Measurements from ENCODE around the gene SLC10A2.

SLC10A2 gene

GRCh38 chr13:103031332-103031873 lies 34.8 kb downstream of the SLC10A2 start:
- Histone ChIP-seq H3K4me3 (ENCODE audit: low read length) (no peak overlapping the region), H3K9me3 (ENCODE audit: insufficient read depth, low read length) (peaks cover 3% of the 10 kb centered on the region; the same call in 1 of the 2 replicates), H3K9ac (ENCODE audit: low read length) (no peak overlapping the region), H3K4me1 (ENCODE audit: low read length) (peaks cover 37% of the 10 kb centered on the region), H2AFZ (ENCODE audit: low read depth, low read length) (no peak overlapping the region), H3K36me3 (replicated peaks; ENCODE audit: low read depth, low read length) (no peaks in the 10 kb centered on the region), H4K20me1 (ENCODE audit: insufficient read depth, low read length) (no peaks in the 10 kb centered on the region), H3K79me2 (ENCODE audit: low read length) (no peaks in the 10 kb centered on the region), H3K27me3 (ENCODE audit: low read depth, low read length) (no peaks in the 10 kb centered on the region), H3K4me2 (ENCODE audit: low read length) (peak overlapping the region; percentile 27; the same call in 1 of the 2 replicates), H3K27ac (ENCODE audit: low read length) (peak overlapping the region; percentile 79)
- TF ChIP-seq EZH2phosphoT487 (IDR thresholded peaks at IDR 0.05; ENCODE audit: low read depth) (no peak), CTCF (IDR thresholded peaks at IDR 0.05; ENCODE audit: low read depth, low read length) (no peak)

GRCh38 chr13:103030776-103031175 lies 35.4 kb downstream of the SLC10A2 start:
- TF ChIP-seq EZH2phosphoT487 (IDR thresholded peaks at IDR 0.05; ENCODE audit: low read depth) (no peak), CTCF (IDR thresholded peaks at IDR 0.05; ENCODE audit: low read depth, low read length) (no peak)
- Histone ChIP-seq H2AFZ (ENCODE audit: low read depth, low read length) (no peak overlapping the region), H3K4me3 (ENCODE audit: low read length) (no peak overlapping the region), H3K4me2 (ENCODE audit: low read length) (peak overlapping the region; percentile 27), H3K9ac (ENCODE audit: low read length) (no peak overlapping the region), H3K79me2 (ENCODE audit: low read length) (no peaks in the 10 kb centered on the region), H4K20me1 (ENCODE audit: insufficient read depth, low read length) (no peaks in the 10 kb centered on the region), H3K4me1 (ENCODE audit: low read length) (peaks cover 37% of the 10 kb centered on the region), H3K36me3 (replicated peaks; ENCODE audit: low read depth, low read length) (no peaks in the 10 kb centered on the region), H3K27ac (ENCODE audit: low read length) (peak overlapping the region; percentile 79), H3K9me3 (ENCODE audit: insufficient read depth, low read length) (peaks cover 3% of the 10 kb centered on the region; the same call in 1 of the 2 replicates), H3K27me3 (ENCODE audit: low read depth, low read length) (no peaks in the 10 kb centered on the region)

DNA sequence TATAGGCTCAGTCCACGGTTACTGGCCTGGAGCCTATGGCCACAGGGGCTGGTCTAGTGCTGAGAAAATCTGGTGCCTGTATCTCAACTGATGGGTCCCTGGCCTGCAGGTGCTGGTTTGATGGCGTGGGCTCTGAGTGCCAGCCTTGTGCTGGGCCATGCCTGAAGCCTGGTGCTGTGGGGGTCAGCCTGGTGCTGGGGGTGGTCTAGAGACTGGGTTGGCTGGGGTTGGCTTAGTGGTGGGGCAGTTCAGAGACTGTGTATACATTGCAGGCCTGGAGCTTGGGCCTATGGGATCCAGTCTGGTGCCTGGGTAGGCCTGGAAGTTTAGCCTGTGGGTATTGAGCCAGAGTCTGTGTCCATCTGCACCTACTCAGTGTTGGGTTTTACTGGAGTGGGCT lies 36.4 kb downstream of the SLC10A2 start:
- H3K79me2 ChIP-seq (ENCODE audit: low read length), result no peaks in the 10 kb centered on the region
- no peaks in the 10 kb centered on the region for H3K36me3 ChIP-seq (replicated peaks; ENCODE audit: low read depth, low read length)
- no peaks in the 10 kb centered on the region for H3K27me3 ChIP-seq (ENCODE audit: low read depth, low read length)
- peaks cover 3% of the 10 kb centered on the region; the same call in 1 of the 2 replicates for H3K9me3 ChIP-seq (ENCODE audit: insufficient read depth, low read length)
- no peak overlapping the region for H3K4me2 ChIP-seq (ENCODE audit: low read length)
- TF ChIP-seq EZH2phosphoT487 (IDR thresholded peaks at IDR 0.05; ENCODE audit: low read depth) (no peak), CTCF (IDR thresholded peaks at IDR 0.05; ENCODE audit: low read depth, low read length) (no peak)
- no peak overlapping the region for H3K4me3 ChIP-seq (ENCODE audit: low read length)
- H2AFZ ChIP-seq (ENCODE audit: low read depth, low read length), result no peak overlapping the region
- H3K27ac ChIP-seq (ENCODE audit: low read length), result 0 out of 2 replicates have a peak overlapping the region, but pooled peaks have one; percentile 1
- peaks cover 37% of the 10 kb centered on the region for H3K4me1 ChIP-seq (ENCODE audit: low read length)
- H3K9ac ChIP-seq (ENCODE audit: low read length), result no peak overlapping the region
- no peaks in the 10 kb centered on the region for H4K20me1 ChIP-seq (ENCODE audit: insufficient read depth, low read length)

- Histone ChIP-seq H3K4me1 (ENCODE audit: low read length) (no peaks in the 10 kb centered on the region), H3K27me3 (ENCODE audit: low read depth, low read length) (no peaks in the 10 kb centered on the region), H3K36me3 (replicated peaks; ENCODE audit: low read depth, low read length) (no peaks in the 10 kb centered on the region), H3K4me2 (ENCODE audit: low read length) (no peak overlapping the region), H3K9ac (ENCODE audit: low read length) (no peak overlapping the region), H3K9me3 (ENCODE audit: insufficient read depth, low read length) (no peaks in the 10 kb centered on the region; the same call in 1 of the 2 replicates), H2AFZ (ENCODE audit: low read depth, low read length) (no peak overlapping the region), H3K27ac (ENCODE audit: low read length) (no peak overlapping the region), H3K4me3 (ENCODE audit: low read length) (no peak overlapping the region), H4K20me1 (ENCODE audit: insufficient read depth, low read length) (no peaks in the 10 kb centered on the region), H3K79me2 (ENCODE audit: low read length) (no peaks in the 10 kb centered on the region)
- TF ChIP-seq EZH2phosphoT487 (IDR thresholded peaks at IDR 0.05; ENCODE audit: low read depth) (no peak), CTCF (IDR thresholded peaks at IDR 0.05; ENCODE audit: low read depth, low read length) (no peak)
Observed at GRCh38 chr13:103022336-103022735, 43.9 kb downstream of the SLC10A2 start.
